Mammary epithelial cell (primary cell): Measurements from ENCODE around the gene SLX4.

ENCODE experiments used
- CTCF ChIP-seq, 2 donors: IDR thresholded peaks in 1 of 2; conservative IDR thresholded peaks in 1 of 2; 2 replicates each; pipeline ENCODE4 v1.5.1; 2011 to 2012; ENCODE audit warnings: inconsistent platforms in 2 of 2, low read length in 2 of 2, mild to moderate bottlenecking in 2 of 2, control low read depth in 1 of 2, low read depth in 1 of 2; ENCODE audit not compliant: insufficient read depth in 1 of 2; ENCODE audit errors: extremely low read depth in 1 of 2
- EZH2 ChIP-seq: IDR thresholded peaks from 2 replicates; pipeline ENCODE4 v1.6.1; 2012; ENCODE audit warnings: low read length, inconsistent platforms, borderline replicate concordance

- TF ChIP-seq CTCF (conservative IDR thresholded peaks at IDR 0.05 in 1 of 2, IDR thresholded peaks at IDR 0.05 in 1 of 2; ENCODE audit: extremely low read depth in 1 of 2, insufficient read depth in 1 of 2, low read depth in 1 of 2, low read length in 2 of 2) = no peak
- TF ChIP-seq EZH2 = no peak
These were observed 33.7 kb upstream of the SLX4 start for GRCh38 chr16:3645108-3645503.
